ENCODE results near the gene CHD9NB.

CHD9NB gene

GRCh38 chr16:53031323-53031942 lies 21.3 kb downstream of the CHD9NB start:
- DNase-seq (ENCODE audit: low read depth, low spot score): no peak

DNA sequence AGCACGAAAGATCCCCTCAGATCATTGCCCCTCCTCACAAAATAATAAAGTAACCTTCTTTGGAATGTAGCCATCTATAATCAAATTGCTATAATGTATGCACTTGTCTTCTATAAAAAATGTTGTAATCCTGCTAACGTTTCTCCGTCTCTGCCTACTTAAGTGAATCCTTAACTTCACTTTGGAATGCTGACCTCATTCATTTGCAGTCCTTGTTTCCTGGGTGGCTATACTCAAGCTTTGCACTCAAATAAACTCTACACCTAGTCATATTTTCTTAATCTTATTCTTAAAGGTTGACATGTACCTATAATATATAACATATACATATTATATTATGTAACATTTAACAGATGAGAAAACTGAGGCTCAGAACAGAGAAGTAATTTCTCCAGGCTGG lies 22.7 kb downstream of the CHD9NB start:
- DNase-seq (ENCODE audit: low read depth, low spot score): no peak

GRCh38 chr16:53024045-53024444 lies 28.7 kb downstream of the CHD9NB start:
- no peak for DNase-seq (ENCODE audit: low read depth, low spot score)

- DNase-seq (ENCODE audit: low read depth, low spot score): peak; percentile 78
Measured at GRCh38 chr16:53022374-53022773, 30.3 kb downstream of the CHD9NB start.

GRCh38 chr16:53018834-53019416 lies 33.8 kb downstream of the CHD9NB start:
- DNase-seq (ENCODE audit: low read depth, low spot score): no peak

GRCh38 chr16:53014287-53014686 lies 38.4 kb downstream of the CHD9NB start:
- no peak for DNase-seq (ENCODE audit: low read depth, low spot score)

GRCh38 chr16:53007095-53007494 lies 45.6 kb downstream of the CHD9NB start:
- no peak for DNase-seq (ENCODE audit: low read depth, low spot score)

GRCh38 chr16:52997922-52998321 lies 54.8 kb downstream of the CHD9NB start:
- DNase-seq (ENCODE audit: low read depth, low spot score): no peak

- no peak for DNase-seq (ENCODE audit: low read depth, low spot score)
Measured at GRCh38 chr16:52994942-52995341, 57.8 kb downstream of the CHD9NB start.

DNA sequence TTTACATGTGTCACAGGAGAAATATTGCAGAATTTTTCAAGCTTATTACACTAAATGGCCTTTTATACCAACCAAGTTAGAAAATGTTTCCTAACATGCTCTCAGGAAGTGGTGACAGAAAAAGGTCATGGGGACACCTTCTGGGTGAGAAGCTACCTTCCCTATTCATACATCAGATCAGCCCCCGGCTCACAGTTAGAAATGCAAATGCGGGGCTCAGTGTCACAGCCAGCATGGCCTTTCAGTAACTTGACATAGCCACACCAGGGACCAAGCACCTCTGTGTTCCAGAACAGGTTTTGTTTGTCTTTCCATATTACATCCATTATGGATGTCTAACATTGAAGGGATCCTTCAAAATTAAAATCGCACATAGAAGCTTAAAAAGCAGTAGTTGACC lies 59.5 kb downstream of the CHD9NB start:
- DNase-seq (ENCODE audit: low read depth, low spot score): no peak

DNA sequence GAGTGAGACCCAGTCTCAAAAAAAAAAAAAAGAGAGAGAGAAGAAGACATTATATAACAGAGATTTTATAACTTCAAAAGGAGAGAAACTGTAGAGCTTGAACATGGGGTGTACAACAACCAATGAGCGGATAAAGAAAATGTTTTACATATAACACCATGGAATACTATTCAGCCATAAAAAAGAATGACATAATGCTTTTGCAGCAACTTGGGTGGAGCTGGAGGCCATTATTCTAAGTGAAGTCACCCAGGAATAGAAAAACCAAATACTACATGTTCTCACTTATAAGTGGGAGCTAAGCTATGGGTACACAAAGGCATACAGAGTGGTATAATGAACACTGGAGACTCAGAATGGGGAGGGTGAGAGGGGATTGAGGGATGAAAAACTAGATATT lies 61.1 kb downstream of the CHD9NB start:
- no peak for DNase-seq (ENCODE audit: low read depth, low spot score)
